ENCODE measurements around the gene VWA3B.
"Not testable (repeated sequence)": the region's sequence is repeated elsewhere in the genome, so short reads cannot be mapped to it uniquely, and the experiment has no call there.

VWA3B gene

DNA sequence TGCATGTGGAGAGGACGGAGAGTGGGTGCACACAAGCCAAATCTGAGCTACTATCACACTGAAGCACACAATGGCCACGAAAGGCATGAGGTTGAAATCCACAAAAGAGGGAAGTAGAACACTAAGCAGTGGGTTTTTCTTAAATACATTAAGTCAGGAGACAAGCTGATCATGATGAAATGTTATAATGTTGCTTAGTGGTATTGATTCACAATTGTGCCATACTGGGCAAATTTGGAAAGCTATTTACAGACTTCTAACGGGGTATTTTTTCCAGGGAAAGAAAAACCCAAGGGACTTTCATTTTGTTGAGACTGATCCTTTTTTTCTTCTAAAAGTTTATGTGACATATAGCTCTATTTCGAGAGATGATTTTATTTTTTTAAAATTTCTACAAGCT lies 158.5 kb downstream of the VWA3B start:
- DNase-seq (ENCODE audit: low read depth in 2 of 2), result no peak

DNA sequence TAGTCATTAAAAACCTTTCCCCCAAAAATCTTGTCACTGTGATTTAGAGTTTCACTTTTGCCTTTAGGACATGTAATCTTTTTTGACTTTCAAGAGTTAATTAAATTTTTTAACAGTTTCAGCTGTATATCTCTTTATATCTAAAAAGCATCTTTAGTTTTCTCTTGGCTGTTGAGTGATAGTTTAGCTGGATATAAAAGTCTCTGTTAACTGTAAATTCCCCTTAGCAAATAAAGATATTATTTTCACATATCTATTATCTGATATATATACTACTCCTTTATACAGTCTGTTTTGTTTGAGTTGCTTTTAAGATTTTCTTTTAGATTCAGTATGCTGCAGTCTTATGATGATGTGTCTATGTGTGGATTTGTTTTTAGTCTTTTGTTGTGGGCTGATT lies 160.4 kb downstream of the VWA3B start:
- DNase-seq (ENCODE audit: low read depth in 2 of 2), result no peak

DNA sequence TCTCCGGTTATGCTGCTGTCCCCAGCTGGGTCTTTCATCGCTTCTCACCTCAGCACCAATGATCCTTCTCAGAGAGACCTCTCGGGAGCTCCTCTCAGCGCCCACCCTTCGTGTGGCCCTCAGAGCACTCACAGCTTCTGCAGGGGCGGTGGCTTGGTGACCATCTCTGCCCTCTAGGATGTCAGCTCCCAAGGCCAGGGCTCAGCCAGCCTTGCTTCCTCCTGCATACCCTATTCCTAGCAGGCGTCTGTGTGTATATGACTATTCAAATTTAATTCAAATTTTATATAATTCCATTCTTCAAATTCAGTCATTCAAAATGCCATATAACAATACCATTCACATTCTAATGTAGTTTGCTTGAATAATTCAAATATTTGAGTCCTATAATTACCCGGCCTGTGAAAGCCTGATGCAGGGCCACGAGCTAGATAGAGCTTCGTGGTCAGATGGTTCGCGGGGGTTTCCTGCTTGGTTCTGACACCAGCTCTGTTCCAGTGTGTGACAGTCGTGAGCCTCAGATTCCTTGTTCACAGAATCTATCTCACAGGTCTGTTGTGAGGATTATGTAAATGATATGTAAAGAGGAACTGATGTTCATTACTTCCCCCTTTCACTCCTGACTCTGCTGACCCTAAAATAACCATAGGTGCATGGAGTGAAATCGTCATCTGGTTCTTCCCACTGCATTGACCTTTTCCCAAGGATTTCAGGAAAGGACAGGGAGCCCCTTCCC lies 165.2 kb downstream of the VWA3B start:
- DNase-seq (ENCODE audit: low read depth in 2 of 2), result no peak

DNA sequence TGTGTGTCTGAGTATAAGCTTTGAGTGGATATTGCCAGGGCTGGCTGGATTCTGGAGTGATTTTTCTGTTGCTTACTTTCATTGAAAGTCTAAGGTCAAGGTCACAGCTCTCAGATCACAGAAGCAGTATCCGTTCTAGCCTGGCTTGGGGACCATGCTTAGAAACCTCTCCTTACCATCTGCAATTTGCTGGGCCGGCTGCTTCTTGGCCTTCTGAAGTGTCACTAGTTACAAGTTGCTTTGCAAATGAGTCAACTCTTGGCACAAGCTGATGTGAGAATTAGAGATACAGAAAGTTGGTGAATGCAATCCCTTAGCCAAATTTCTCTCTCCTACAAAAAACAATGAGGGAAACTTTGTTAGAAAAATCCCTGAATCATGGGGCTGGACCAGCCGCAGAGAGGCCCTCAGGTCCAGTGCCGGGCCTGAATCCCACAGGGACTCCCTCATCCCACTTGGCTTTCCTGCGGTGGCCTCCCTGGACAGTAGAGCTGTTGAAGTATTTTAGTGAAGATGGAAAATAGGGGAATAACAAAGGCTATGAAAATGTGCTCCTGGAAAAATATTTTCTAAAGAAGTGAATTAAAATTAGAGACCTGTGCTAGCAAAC lies 166.6 kb downstream of the VWA3B start:
- no peak for DNase-seq (ENCODE audit: low read depth in 2 of 2)

DNA sequence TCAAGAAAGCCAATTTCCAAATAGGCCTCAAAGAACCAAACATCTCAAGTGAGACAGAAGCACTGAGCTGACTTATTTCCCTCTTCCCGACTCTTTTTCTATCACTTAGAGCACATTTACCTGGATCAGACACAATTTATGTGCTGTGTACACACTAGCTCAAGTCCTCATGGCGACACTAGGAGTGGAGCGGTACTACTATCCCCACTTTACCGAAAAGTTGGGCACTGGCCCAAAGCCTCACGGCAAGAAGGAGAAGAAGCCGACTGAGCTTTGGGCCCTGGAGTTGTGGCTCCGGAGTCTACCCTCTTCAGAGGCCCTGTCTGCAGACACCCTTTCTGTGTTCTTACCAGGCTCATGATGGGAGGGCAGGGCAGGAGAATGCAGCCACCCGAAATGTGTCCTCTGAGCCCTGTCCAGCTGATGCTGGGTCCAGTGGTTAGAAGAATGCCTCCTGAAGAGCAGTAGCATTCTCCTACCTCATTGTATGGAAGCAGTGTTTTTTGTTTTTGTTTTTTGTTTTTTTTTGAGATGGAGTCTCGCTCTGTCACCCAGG lies 167.6 kb downstream of the VWA3B start:
- no peak for DNase-seq (ENCODE audit: low read depth in 2 of 2)

DNA sequence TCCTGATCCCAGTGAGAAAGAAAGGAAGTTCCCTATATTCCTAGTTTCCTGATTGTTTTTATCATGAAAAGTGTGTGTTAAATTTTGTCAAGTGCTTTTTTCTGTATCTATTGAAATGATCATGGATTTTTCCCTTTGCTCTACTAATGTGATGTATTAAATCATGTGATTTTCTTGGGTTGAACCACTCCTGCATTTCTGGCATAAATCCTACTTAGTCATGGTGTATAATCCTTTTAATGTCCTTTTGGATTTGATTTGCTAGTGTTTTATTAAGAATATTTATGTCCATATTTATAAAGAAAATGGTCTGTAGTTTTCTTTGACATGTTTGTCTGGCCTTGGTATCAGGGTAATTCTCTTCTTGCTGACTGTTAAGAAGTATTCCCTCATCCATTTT lies 171.9 kb downstream of the VWA3B start:
- DNase-seq (ENCODE audit: low read depth in 2 of 2), result no peak

DNA sequence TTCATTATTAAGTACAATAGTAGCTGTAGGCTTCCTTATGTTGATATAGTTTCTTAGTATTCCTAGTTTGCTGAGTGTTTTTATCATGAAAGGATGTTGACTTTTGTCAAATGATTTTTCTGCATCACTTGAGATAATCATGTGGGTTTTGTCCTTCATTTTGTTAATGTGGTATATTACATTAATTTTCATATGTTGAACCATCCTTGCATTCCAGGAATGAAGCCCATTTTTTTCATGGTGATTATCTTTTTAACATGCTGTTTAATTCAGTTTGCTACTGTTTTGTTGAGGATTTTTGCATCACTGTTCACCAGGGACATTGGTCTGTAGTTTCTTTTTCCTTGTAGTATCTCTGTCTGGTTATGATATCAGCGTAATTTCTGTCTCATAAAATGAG lies 176.4 kb downstream of the VWA3B start:
- no peak for DNase-seq (ENCODE audit: low read depth in 2 of 2)

DNA sequence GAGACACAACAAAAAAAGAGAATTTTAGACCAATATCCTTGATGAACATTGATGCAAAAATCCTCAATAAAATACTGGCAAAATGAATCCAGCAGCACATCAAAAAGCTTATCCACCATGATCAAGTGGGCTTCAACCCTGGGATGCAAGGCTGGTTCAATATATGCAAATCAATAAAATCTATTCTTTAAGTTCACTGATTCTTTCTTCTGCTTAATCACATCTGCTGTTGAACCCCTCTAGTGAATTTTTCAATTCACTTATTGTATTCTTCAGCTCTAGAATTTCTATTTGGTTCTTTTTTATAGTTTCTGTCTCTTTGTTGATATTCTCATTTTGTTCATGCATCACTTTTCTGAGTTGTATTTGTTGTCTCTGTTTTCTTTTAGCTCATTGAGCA lies 181.3 kb downstream of the VWA3B start:
- not testable (repeated sequence) for DNase-seq (ENCODE audit: low read depth in 2 of 2)

DNA sequence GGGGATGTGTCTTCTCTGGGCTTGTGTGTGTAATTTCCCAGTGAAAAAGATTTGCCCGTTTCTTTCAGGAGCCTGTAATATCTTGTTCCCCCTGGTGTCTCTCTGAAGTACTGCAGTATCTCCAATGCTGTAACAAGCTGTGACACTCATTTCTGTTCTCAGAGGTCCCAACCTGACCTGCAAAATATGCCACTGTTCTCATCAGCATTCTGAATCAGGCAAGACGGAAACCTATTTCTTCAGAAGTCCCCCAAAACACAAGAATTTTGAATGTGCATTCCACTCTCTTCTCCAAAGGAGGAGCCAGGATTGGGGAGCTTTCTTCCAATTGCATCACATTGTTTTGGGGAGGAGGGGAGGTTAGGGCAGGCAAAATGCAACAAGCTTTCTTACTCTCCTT lies 182.3 kb downstream of the VWA3B start:
- no peak for DNase-seq (ENCODE audit: low read depth in 2 of 2)

DNA sequence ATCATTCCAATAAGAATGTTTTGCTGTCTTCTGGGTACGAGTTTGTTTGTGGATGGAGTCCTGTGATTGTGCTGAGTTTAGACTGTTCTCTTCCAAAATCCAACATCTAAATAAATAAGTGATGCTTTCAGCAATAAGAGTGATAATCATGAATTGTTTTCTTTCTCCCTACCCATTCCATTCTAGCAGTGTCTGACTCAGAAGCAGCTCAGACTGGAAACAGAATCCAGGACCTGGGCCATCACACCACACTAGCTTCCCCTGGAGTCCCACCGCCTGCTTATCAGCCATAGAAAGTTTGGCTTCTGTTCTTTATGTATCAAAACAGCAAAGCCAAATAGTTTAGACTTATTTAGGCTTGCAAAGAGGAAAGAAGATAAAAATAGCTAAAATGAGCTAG lies 182.9 kb downstream of the VWA3B start:
- no peak for DNase-seq (ENCODE audit: low read depth in 2 of 2)

DNA sequence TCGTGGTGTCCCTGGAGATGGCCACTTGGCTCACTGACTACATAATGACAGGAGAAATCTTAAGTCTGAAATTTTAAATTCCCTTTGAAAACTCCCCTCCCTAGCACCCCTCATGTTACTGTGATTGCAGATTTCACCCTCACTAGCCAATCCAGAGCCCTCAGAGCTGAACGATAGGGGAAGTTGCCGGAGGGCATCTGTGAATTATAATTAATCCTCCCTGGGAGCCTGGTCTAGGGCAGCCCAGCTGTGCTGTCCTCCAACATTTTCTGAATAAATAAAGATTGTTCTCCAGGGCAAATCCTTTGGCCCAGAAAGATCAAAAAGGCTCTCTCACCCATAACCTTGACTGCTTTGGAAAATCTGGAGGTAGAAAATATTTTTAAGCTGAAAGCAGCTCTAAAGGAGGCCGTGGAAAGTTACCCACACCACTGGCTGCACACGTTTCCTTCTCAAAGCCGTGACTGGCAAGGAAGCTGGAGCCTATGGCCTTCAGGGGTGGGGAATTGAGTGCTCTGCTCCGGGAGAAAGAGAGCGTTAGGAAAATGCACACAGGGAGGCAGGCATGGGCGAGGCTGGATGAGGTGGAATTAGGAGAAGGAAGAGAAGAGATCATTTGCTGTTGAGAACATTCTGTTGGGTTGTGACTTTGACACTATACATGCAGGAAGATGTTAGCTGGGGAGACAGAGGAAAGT lies 190.3 kb downstream of the VWA3B start:
- DNase-seq (ENCODE audit: low read depth in 2 of 2), result no peak

DNA sequence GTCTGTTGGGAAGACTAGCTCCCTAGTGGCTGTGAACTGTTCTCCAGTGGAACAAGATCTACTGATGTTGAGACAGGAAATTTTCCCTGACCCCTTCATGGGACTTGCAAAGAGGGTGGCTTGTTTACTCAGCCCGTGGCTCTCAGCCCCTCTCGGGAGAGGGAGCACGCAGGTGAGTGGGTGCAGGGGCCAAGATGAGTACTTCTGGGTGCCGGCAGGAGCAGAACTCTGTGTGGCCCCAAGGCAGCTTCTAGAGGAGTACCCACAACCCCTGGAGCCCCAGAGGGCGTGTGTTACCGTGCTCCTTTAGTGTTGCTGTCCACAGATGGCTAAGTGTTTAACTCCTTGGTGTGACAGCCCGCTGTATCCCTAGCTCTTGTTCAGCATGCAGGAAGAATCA lies 191.1 kb downstream of the VWA3B start:
- DNase-seq (ENCODE audit: low read depth in 2 of 2), result no peak

DNA sequence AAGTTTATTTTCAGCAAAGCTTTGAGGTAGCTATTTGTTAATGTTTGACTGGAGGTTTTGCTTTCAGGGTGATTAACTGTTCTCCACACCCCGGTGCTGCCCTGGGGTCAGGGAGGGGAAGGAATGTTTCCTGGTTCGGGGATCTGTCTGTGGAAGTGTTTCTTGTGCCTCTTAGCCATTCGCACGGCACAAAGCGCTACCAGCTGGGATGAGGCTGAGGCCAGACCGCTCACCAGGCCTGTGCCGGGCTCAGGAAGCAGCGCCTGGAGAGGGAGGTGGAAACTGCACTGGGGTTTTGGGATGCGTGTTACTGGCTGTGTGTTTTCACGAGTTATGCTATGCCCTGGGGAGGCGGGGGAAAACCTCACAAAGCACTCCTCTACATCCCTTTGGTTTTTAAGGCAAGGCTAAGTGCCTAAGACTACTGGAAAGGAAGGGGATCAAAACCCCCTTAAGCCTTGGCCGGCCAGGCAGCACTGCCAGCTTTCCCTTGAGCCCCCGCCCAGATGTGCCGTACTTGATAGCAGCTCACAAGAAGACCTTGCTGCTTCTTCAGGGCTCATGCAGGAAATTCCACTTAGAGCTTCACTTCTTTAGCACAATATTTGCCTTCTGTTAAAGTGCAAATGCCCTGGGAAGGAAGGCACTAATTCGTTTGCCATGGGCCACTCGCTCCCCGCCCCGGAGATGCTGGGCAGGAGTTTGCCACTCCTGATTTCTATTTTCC lies 193.6 kb downstream of the VWA3B start:
- no peak for DNase-seq (ENCODE audit: low read depth in 2 of 2)

DNA sequence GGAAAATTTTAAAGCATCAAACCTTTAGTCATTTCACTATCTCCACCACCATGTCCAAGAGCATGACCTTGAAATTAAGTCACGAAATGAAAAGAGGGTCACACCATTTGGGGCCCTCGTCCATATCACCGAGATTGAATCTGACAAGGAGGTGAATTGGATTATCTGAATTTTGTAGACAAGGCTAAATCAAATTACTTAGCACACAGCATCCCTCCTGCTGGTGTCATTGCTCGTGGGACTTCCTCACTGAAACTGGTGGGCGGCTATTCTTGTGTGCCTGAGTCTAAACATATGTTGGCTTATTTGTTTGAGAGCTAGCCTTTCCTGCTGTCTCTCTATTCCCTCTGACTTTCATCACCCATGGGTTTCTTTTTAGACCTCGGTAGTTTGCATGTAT lies 194.6 kb downstream of the VWA3B start:
- DNase-seq (ENCODE audit: low read depth in 2 of 2), result no peak

DNA sequence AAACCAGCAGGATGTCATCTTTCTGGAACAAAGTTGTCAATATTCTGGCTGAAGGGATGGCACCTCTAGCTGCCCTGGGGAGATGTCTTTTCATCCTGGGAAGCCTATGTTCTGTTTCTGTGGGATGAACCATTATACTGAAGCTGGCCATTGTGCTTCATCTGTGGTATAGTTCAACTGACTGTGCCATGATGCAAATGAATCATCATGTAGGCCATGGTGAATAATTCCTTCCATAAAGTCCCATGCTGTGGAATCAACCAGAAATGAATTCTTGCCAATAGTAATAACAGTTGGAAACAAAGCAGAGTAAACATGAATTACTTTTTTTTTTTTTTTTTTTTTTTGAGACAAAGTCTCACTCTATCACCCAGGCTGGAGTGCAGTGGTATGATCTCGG lies 195.1 kb downstream of the VWA3B start:
- no peak for DNase-seq (ENCODE audit: low read depth in 2 of 2)

DNA sequence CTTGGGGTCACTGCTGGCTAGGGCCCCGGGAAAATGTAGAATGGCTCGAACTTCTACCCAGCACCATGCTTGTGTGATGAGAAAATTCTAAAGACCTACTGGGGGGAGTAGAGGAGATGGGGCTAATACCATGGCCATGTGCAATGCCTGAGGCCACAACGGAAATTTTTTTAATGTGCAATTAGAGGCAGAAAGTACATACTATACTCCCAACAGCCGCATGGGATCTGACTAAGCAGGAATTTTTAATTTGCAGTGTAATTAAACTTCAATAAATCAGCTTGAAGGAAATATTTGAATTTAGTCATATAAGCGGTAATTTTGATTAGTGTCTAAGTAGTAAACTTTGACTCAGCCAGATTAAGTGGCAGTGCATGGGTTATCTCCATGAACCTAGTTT lies 206.1 kb downstream of the VWA3B start:
- no peak for DNase-seq (ENCODE audit: low read depth in 2 of 2)

DNA sequence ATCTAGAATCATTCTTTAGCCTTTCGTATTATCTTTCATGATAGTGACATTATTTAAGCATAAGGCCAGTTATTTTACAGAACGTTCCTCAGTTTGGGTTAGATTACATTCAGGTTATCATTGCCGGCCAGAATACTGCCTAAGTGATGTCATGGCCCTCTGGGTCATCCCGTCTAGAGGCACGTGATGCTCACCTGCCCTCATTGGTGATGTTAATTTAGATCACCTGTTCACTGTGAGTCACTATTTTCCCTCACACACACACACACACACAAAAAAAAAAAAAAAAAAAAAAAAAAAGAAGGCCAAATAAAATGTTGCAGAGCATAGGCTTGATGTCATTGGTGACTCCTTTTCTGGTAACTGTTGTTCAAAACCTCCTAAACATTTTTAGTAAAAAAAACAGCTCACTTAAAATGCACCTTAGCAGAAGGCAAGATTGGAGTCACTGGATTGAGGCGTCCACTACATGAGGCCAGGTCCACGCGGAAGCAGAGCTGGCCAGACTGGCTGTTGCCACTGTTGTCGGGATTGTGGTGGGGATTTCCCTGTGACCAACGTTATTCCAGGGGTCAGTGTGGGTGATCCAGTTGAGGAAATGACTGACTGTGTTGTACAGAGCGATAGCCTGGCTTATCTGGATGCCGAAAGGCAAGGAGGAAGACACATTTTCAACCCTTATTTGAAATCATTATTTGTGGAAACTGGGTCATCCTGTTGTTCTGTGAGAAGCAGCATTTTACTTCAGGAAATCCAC lies 207.1 kb downstream of the VWA3B start:
- DNase-seq (ENCODE audit: low read depth in 2 of 2), result no peak

DNA sequence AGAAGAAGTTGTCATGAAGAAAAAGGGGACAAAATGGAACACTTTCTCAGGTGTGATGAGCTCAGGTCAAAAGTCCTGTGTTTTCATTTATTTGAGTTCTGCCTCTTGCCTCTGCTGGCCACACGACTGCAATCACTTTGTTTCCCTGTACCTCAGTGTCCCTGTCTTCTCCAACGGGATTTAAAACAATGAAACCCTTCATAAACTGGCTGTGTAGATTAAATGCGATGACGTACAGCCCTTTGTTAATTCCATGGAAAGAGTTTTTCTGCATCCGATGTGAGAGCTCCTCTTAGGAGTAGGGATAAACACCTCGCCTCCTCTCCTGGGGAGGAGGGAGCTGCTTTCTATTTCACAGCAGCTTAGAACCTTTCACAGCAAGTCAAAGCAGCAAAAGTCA lies 207.7 kb downstream of the VWA3B start:
- no peak for DNase-seq (ENCODE audit: low read depth in 2 of 2)

DNA sequence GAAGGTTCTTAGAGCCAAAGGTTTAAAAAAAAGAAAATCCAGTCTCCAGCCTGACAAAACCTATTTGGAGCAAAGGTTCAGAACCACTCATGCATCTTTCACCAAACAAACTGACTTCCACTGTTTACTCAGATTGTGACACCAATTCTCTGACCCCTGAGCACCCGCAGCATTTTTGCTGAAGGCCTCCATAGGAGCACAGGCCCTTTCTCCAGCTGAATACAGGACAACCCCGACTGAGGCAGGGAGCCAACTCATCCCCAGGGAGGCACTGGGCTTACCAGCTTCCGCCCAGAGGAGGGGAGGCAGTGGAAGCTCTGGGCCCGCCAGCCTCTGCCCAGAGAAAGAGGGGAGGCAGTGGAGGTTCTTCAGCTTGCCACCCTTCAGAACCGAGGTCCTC lies 208.3 kb downstream of the VWA3B start:
- DNase-seq (ENCODE audit: low read depth in 2 of 2), result no peak

DNA sequence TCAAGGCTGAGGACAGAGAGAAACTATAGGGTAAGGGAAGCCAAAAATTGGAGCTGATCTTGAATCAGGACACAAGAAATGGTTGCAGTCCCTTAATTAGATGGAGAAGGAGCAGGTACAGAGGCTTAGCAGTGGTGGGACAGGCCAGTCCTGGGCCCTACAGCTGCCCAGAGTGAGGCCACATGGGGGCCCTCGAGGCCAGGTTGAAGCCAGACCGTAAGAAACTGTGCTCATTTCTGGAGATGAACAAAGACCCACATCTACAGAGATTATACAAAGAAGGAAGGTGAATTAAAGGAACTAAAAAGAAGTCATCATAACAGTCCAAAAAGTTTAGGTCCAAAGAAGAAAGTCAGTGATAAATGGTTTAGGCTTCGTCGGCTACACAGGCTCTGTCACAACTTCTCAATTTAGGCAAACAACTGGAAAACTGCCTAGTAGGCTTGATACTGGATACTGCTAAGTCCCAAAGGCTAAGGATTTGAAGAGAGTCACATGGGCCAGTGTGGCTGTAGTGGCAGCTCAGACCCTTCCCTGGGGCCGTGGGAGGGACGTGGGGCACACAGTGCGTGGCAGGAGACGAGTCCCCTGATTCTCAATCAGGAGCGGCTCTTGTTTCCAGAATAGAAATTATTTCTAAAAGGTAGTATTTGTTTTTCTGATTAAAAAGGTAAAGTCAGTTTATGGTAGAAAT lies 208.9 kb downstream of the VWA3B start:
- DNase-seq (ENCODE audit: low read depth in 2 of 2), result no peak

DNA sequence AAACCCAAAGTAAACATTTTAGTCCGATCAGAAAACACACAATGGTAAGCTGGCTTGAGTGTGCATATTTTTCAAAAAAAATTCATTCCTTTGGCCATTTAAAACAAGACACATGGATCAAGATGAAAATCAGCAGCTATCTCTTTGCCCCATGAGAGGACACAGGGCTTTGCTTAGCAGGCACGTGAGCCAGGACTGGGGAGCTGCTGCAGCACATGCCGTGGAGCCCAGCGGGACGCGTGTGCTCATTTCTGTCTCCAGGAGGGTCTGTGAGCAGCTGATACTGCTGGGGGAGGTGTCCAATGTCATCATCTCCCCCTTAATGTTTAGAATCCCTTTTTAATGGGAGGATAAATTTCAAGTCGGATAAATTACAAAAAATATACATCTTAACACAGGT lies 209.5 kb downstream of the VWA3B start:
- DNase-seq (ENCODE audit: low read depth in 2 of 2), result no peak
